GM18505 (cell line): ENCODE results near the gene LPP.

ENCODE experiments used
- ATAC-seq: cut with Tn5 transposase; IDR thresholded peaks from one replicate; pipeline ENCODE4 v1.9.1; 2021; ENCODE audit not compliant: unreplicated experiment
- POLR2A ChIP-seq: IDR thresholded peaks from 4 replicates; pipeline ENCODE4 v1.6.1; 2011; ENCODE audit warnings: borderline replicate concordance; ENCODE audit not compliant: insufficient read depth, insufficient read length; ENCODE audit errors: extremely low read depth

The LPP gene

GRCh38 chr3:188554404-188554803 lies 400.4 kb downstream of the LPP start:
- no peak for ATAC-seq
- TF ChIP-seq POLR2A: no peak

DNA sequence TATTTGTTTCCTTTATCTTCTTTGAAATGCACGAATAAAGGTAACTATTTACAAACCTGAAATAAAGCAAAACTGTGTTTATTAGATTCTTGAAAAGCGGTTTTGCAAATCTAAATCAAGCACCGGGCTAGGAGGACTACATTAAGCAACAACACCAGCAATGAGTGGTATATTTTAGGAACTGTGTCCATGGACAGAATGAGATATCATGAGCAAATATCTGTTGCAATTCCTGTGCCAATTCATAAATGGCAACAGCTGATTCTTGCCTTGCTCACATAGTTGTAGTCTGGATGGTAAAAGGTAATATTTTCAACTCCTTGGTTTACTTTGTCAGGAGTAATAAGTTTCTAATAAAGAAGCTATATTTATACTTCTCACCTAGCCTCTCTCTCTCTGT lies 403.3 kb downstream of the LPP start:
- no peak for TF ChIP-seq POLR2A
- ATAC-seq: no peak

GRCh38 chr3:188558343-188559071 lies 404.6 kb downstream of the LPP start:
- TF ChIP-seq POLR2A: no peak

DNA sequence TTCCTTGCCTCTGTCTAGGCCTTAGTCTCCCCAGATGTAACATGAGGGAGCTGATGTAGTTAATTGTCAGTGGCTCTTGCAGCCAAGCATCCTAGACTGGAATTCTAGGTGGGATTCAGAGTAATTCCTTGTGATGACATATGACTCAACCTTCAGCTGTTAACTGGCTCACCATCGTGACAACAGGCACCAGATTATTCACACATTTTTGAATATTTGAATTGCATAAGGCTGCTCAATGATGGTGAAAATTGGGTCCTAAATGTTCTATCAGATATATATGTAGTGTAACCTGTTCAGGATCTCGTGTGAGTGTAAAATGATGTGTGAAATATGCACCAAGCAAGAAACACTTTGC lies 405.1 kb downstream of the LPP start:
- ATAC-seq: no peak
- no peak for TF ChIP-seq POLR2A

More at GRCh38 chr3:188558343-188559071, 404.6 kb downstream of the LPP start:
- no peak for ATAC-seq

- TF ChIP-seq POLR2A: no peak
- no peak for ATAC-seq
Measured at GRCh38 chr3:188559856-188560255, 405.9 kb downstream of the LPP start.

DNA sequence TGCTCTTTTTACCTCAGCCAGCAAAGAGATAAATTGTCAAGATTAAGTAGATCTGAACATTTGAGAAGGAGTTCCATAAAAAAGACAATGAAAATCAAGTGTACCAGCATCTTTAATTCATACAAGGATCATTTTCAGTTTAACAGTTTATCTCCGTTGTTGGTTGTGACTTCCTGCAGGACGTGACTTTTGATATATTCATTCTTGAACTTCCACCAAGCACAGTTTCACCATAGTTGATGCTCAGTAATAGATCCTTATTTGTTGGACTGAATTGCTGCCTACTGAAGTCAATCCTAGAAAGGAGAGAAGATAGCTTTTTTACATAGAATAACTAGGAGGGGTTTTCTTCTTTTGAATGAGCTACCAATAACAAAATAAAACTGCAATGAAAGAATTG lies 408.2 kb downstream of the LPP start:
- ATAC-seq: no peak
- no peak for TF ChIP-seq POLR2A

DNA sequence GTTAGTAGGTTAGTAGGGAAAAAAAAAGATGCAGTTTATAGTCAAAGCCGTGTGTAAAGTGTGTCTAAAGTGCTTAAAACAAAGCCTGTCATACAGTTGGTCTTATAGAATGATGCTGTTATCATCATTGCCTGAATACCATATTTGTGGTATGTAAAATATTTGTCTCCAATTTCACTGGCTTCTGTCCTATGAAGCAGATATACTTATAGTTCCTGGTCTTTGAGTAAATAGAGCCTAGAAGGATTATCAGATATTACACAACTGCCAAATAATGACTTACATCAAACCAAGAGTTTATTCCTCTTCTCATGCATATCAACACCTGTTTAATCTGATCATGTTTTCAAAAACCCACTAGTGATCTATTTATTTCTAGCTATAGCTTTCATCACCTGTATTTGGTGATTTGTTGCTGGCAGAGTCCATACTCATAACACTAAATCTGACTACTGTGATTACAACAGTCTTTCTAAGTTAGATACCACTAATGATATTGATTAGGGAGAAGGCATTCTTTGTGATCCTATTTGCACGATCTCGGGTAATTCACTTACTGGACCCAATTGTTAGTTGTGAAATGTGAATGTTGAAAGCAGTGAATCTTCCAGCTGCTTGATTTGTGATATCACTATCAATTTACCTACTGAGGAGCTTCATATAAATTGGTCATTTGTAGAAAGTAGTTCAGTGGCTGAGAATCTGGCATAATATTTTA lies 413.7 kb downstream of the LPP start:
- no peak for ATAC-seq

GRCh38 chr3:188568736-188569135 lies 414.8 kb downstream of the LPP start:
- no peak for ATAC-seq
- TF ChIP-seq POLR2A: no peak

More for the DNA sequence above, 413.7 kb downstream of the LPP start:
- TF ChIP-seq POLR2A: no peak

- no peak for ATAC-seq
- no peak for TF ChIP-seq POLR2A
Measured at GRCh38 chr3:188571531-188572095, 417.7 kb downstream of the LPP start.

GRCh38 chr3:188573291-188573940 lies 419.5 kb downstream of the LPP start:
- no peak for TF ChIP-seq POLR2A
- no peak for ATAC-seq

- no peak for ATAC-seq
- no peak for TF ChIP-seq POLR2A
Measured at GRCh38 chr3:188573956-188574355, 420.0 kb downstream of the LPP start.

DNA sequence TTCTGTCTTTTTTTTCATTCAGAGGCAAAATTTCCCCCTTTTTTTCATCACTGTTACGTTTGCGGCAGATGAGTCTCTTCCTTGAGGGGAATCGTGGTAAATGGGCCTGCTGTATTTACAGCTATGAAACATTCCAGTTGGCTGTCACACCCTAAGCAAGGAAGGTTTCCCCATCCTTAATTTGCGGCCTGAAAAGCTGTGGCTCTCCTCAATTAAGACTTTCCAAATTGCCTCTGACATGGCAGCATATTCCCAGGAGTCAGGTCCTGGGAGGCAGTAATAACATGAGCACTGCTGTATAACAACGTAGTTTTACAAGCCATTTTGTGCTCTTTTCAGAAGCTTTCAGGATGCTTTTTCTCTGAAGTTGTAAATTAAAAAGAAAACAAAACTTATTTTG lies 420.9 kb downstream of the LPP start:
- no peak for TF ChIP-seq POLR2A
- no peak for ATAC-seq

- no peak for TF ChIP-seq POLR2A
- no peak for ATAC-seq
Measured at GRCh38 chr3:188575501-188575900, 421.5 kb downstream of the LPP start.
